Uterus (tissue), 4 donors: ENCODE measurements around the gene AKAP7. TPM values are rescaled to one million over a fixed set of nuclear protein-coding genes. Genes with fewer than 3 reads are reported as not detected.

Experiments
- DNase-seq, 2 donors: peaks; one replicate each; pipeline ENCODE4 v3.0.0-alpha.2; 2019 to 2020
- H3K27ac ChIP-seq, 2 donors: fragments of 200-600 bp; sonication (generic); 1 replicate in 1 of 2; 2 replicates in 1 of 2; pipeline ENCODE4 v1.5.1; 2016 to 2018
- H3K27me3 ChIP-seq, 2 donors: fragments of 200-600 bp; sonication (generic); one replicate each; pipeline ENCODE4 v1.5.1; 2018 to 2019; ENCODE audit warnings: control low read depth in 1 of 2
- H3K36me3 ChIP-seq, 2 donors: fragments of 200-600 bp; sonication (generic); one replicate each; pipeline ENCODE4 v1.5.1; 2019; ENCODE audit warnings: control low read depth in 1 of 2
- H3K4me1 ChIP-seq, 2 donors: fragments of 200-600 bp; sonication (generic); one replicate each; pipeline ENCODE4 v1.5.1; 2018 to 2019; ENCODE audit warnings: control low read depth in 1 of 2
- H3K4me3 ChIP-seq, 2 donors: fragments of 200-600 bp; sonication (generic); 1 replicate in 1 of 2; 2 replicates in 1 of 2; pipeline ENCODE4 v1.5.1; 2018 to 2019; ENCODE audit warnings: mild to moderate bottlenecking in 1 of 2
- H3K9me3 ChIP-seq, 2 donors: fragments of 200-600 bp; sonication (generic); one replicate each; pipeline ENCODE4 v1.5.1; 2019; ENCODE audit warnings: control low read depth in 1 of 2
- CTCF ChIP-seq, 4 experiments: fragments of 200-600 bp in 2 of 4; fragments of 450-650 bp in 2 of 4; sonication (generic) in 2 of 4; IDR thresholded peaks; one replicate each; pipeline ENCODE4 v1.5.1; 2016 to 2019; ENCODE audit warnings: antibody characterized with exemption in 4 of 4, mild to moderate bottlenecking in 2 of 4, moderate library complexity in 1 of 4
- POLR2A ChIP-seq, 2 donors: fragments of 450-650 bp; IDR thresholded peaks; one replicate each; pipeline ENCODE4 v1.6.1; 2016; ENCODE audit warnings: antibody characterized with exemption in 2 of 2, mild to moderate bottlenecking in 1 of 2, moderate library complexity in 1 of 2
- intact Hi-C: fragments of 100-400 bp; cut with DNase I; formaldehyde crosslinking; loops from one replicate; pipeline ENCODE4 v1.15.1; 2023; ENCODE audit warnings: low total_unique reads
- total RNA-seq, 4 donors: library from RNA; depleted of rRNA in 3 of 4; stranded (reverse); fragments of >200 nt in 3 of 4; gene quantifications; one replicate each; pipeline versions ENCODE4 v1.1.0 to v1.2.4, GENCODE V29; 2014 to 2023
- donor health status: DM: yes; HTN: yes; CAD: no.

Gene AKAP7
- total RNA-seq, 4 donors from 2014 or later: 7.4 to 25.3 (median 21.3) TPM

- H3K4me1 ChIP-seq: no peaks in the 10 kb centered on the region
- no peaks in the 10 kb centered on the region for H3K36me3 ChIP-seq
- H3K27me3 ChIP-seq: no peaks in the 10 kb centered on the region
- no peaks in the 10 kb centered on the region for H3K9me3 ChIP-seq
- intact Hi-C loops: no loop called here
- no peak for TF ChIP-seq CTCF (IDR thresholded peaks at IDR 0.05)
- no peak for TF ChIP-seq POLR2A (IDR thresholded peaks at IDR 0.05)
- DNase-seq: no peak
- H3K27ac ChIP-seq: no peak overlapping the region
- H3K4me3 ChIP-seq: no peak overlapping the region
These were observed 170.0 kb downstream of the AKAP7 start for GRCh38 chr6:131305037-131305850.

GRCh38 chr6:131309437-131309836, 174.2 kb downstream of the AKAP7 start:
- TF ChIP-seq POLR2A (IDR thresholded peaks at IDR 0.05) (no peak), CTCF (IDR thresholded peaks at IDR 0.05) (no peak)
- intact Hi-C loops: no loop called here
- H3K4me3 ChIP-seq: no peak overlapping the region

GRCh38 chr6:131314838-131315237, 179.6 kb downstream of the AKAP7 start:
- H3K4me3 ChIP-seq: no peak overlapping the region
- H3K9me3 ChIP-seq: no peaks in the 10 kb centered on the region
- TF ChIP-seq POLR2A (IDR thresholded peaks at IDR 0.05): no peak
- no peak for TF ChIP-seq CTCF (IDR thresholded peaks at IDR 0.05)
- H3K36me3 ChIP-seq: no peaks in the 10 kb centered on the region
- no peak for DNase-seq
- no peaks in the 10 kb centered on the region for H3K27me3 ChIP-seq
- no peak overlapping the region for H3K27ac ChIP-seq
- intact Hi-C loops: no loop called here
- H3K4me1 ChIP-seq: no peaks in the 10 kb centered on the region

More at GRCh38 chr6:131309437-131309836, 174.2 kb downstream of the AKAP7 start:
- Histone ChIP-seq H3K27ac (no peak overlapping the region), H3K4me1 (no peaks in the 10 kb centered on the region), H3K9me3 (no peaks in the 10 kb centered on the region), H3K27me3 (no peaks in the 10 kb centered on the region), H3K36me3 (no peaks in the 10 kb centered on the region)
- DNase-seq: no peak

GRCh38 chr6:131316654-131317053, 181.4 kb downstream of the AKAP7 start:
- intact Hi-C loops: no loop called here
- H3K27ac ChIP-seq: no peak overlapping the region
- TF ChIP-seq POLR2A (IDR thresholded peaks at IDR 0.05) (no peak), CTCF (IDR thresholded peaks at IDR 0.05) (no peak)

GRCh38 chr6:131317516-131317915, 182.2 kb downstream of the AKAP7 start:
- TF ChIP-seq CTCF (IDR thresholded peaks at IDR 0.05) (no peak), POLR2A (IDR thresholded peaks at IDR 0.05) (no peak)
- DNase-seq: no peak
- Histone ChIP-seq H3K36me3 (no peaks in the 10 kb centered on the region), H3K4me1 (no peaks in the 10 kb centered on the region), H3K27me3 (no peaks in the 10 kb centered on the region), H3K9me3 (no peaks in the 10 kb centered on the region), H3K4me3 (no peak overlapping the region), H3K27ac (no peak overlapping the region)
- intact Hi-C loops: no loop called here

More at GRCh38 chr6:131316654-131317053, 181.4 kb downstream of the AKAP7 start:
- no peak for DNase-seq
- Histone ChIP-seq H3K9me3 (no peaks in the 10 kb centered on the region), H3K27me3 (no peaks in the 10 kb centered on the region), H3K36me3 (no peaks in the 10 kb centered on the region), H3K4me1 (no peaks in the 10 kb centered on the region), H3K4me3 (no peak overlapping the region)
